AG10803 (cell line): ENCODE results near the gene CNOT6.
"Not testable (repeated sequence)": the region's sequence is repeated elsewhere in the genome, so short reads cannot be mapped to it uniquely, and the experiment has no call there.

Source experiments
- DNase-seq: peaks from one replicate; pipeline ENCODE4 v3.0.0; 2010; ENCODE audit warnings: low read depth
- H3K4me3 ChIP-seq: 2 replicates; pipeline ENCODE4 v1.5.1; 2011; ENCODE audit warnings: mild to moderate bottlenecking, low read length, control low read depth
- CTCF ChIP-seq: conservative IDR thresholded peaks from 2 replicates; pipeline ENCODE4 v1.5.1; 2011; ENCODE audit warnings: mild to moderate bottlenecking, low read length, control low read depth, inconsistent platforms

Gene CNOT6

GRCh38 chr5:180468732-180469585 lies 25.2 kb upstream of the CNOT6 start:
- no peak for TF ChIP-seq CTCF
- no peak for DNase-seq
- H3K4me3 ChIP-seq = no peak overlapping the region

- H3K4me3 ChIP-seq = no peak overlapping the region
- no peak for TF ChIP-seq CTCF
- DNase-seq = no peak
These were observed 24.7 kb upstream of the CNOT6 start for GRCh38 chr5:180469586-180469865.

- no peak overlapping the region for H3K4me3 ChIP-seq
- no peak for DNase-seq
- TF ChIP-seq CTCF = no peak
These were observed 24.3 kb upstream of the CNOT6 start for GRCh38 chr5:180469866-180470265.

- DNase-seq = no peak
- H3K4me3 ChIP-seq = no peak overlapping the region
- no peak for TF ChIP-seq CTCF
These were observed 23.8 kb upstream of the CNOT6 start for GRCh38 chr5:180470361-180470760.

GRCh38 chr5:180470966-180471582 lies 23.1 kb upstream of the CNOT6 start:
- H3K4me3 ChIP-seq = no peak overlapping the region
- DNase-seq = peak; percentile 58
- peak; percentile 92 for TF ChIP-seq CTCF

- no peak for DNase-seq
- H3K4me3 ChIP-seq = no peak overlapping the region
- TF ChIP-seq CTCF = no peak
These were observed 22.3 kb upstream of the CNOT6 start for GRCh38 chr5:180471866-180472265.

- no peak for DNase-seq
- no peak overlapping the region for H3K4me3 ChIP-seq
- no peak for TF ChIP-seq CTCF
These were observed 21.9 kb upstream of the CNOT6 start for GRCh38 chr5:180472269-180472668.

- H3K4me3 ChIP-seq, DNase-seq: not testable (repeated sequence)
These were observed 20.8 kb upstream of the CNOT6 start for GRCh38 chr5:180473386-180473785.
